ENCODE data around the gene GPRC5B.

GRCh38 chr16:19835968-19836421, 48.7 kb downstream of the GPRC5B start:
- TF ChIP-seq CTCF (IDR thresholded peaks at IDR 0.05) (no peak), POLR2A (IDR thresholded peaks at IDR 0.05) (no peak)
